K562 (cell line): Measurements from ENCODE around the gene EPHA2. TPM values are rescaled to one million over a fixed set of nuclear protein-coding genes. Genes with fewer than 3 reads are reported as not detected.

ENCODE experiments used
- ATAC-seq: fragments of 200-7000 bp; cut with Tn5 transposase; 3 replicates; pipeline ENCODE4 v1.9.1; 2020; ENCODE audit warnings: moderate library complexity
- BruUV-seq: library from RNA; stranded (reverse); fragments of 400-500 nt; replicated peaks from 2 replicates; lab custom pipeline; 2021; lab: Mats Ljungman, UMichigan
- CTCF ChIA-PET: fragments of 300-600 bp; formaldehyde crosslinking; extraction: SDS; loops from one replicate; lab custom pipeline; 2021; ENCODE audit warnings: low intra/inter-chr PET ratio; lab: Yijun Ruan, JAX
- POLR2A ChIA-PET: fragments of 300-600, 350-650 bp; sonication (Branson Sonifier 250); formaldehyde crosslinking; extraction: SDS; loops from one replicate; lab custom pipeline; 2021; ENCODE audit warnings: antibody characterized with exemption, inconsistent platforms; lab: Yijun Ruan, JAX
- DNase-seq, 4 experiments: peaks; one replicate each; pipeline versions ENCODE4 v3.0.0 to v3.0.0-alpha.2; 2011 to 2018; ENCODE audit warnings: low spot score in 3 of 4, mixed read lengths in 3 of 4; ENCODE audit errors: extremely low read depth in 1 of 4
- FAIRE-seq: peaks from 2 replicates; lab custom pipeline; 2011; peaks lifted over from hg19 to GRCh38; lab: Jason Lieb, UNC
- H2AFZ ChIP-seq: 2 replicates; pipeline ENCODE4 v1.6.0; 2011; ENCODE audit warnings: low read depth, low read length, control low read depth, inconsistent platforms
- H3K27ac ChIP-seq: fragments of 200-600 bp; 3 replicates; pipeline ENCODE4 v1.8.0; 2011; ENCODE audit warnings: low read depth, mild to moderate bottlenecking, control low read depth, inconsistent platforms, low read length, moderate library complexity, mixed read lengths; ENCODE audit errors: extremely low read depth
- H3K27me3 ChIP-seq, 2 experiments: fragments of 300-600 bp in 1 of 2; 2 replicates in 1 of 2; 3 replicates in 1 of 2; pipeline versions ENCODE4 v1.6.0 to v1.8.0; 2011; ENCODE audit warnings: inconsistent platforms in 2 of 2, low read length in 2 of 2, mild to moderate bottlenecking in 1 of 2, mixed read lengths in 1 of 2, moderate library complexity in 1 of 2; ENCODE audit not compliant: control insufficient read depth in 2 of 2, insufficient read depth in 2 of 2
- H3K36me3 ChIP-seq: fragments of 300-600 bp; 3 replicates; pipeline ENCODE4 v1.8.0; 2011; ENCODE audit warnings: mild to moderate bottlenecking, low read length, inconsistent platforms; ENCODE audit not compliant: control insufficient read depth, insufficient read depth
- H3K4me1 ChIP-seq, 2 experiments: fragments of 200-600 bp in 1 of 2; replicated peaks in 1 of 2; 2 replicates in 1 of 2; 3 replicates in 1 of 2; pipeline versions ENCODE4 v1.5.1 to v1.8.0; 2011; ENCODE audit warnings: inconsistent platforms in 2 of 2, low read length in 2 of 2, mild to moderate bottlenecking in 1 of 2, mixed read lengths in 1 of 2, moderate library complexity in 1 of 2; ENCODE audit not compliant: control insufficient read depth in 2 of 2, insufficient read depth in 2 of 2
- H3K4me2 ChIP-seq: 2 replicates; pipeline ENCODE4 v1.6.1; 2011; ENCODE audit warnings: low read length, control low read depth, inconsistent platforms, mixed read lengths; ENCODE audit not compliant: insufficient read depth
- H3K4me3 ChIP-seq: fragments of 200-600 bp; sonication (generic), shearing (Covaris generic); 2 replicates; pipeline ENCODE4 v1.5.1; 2016; ENCODE audit warnings: control low read depth, inconsistent platforms
- H3K79me2 ChIP-seq: fragments of 200-600 bp; 3 replicates; pipeline ENCODE4 v1.8.0; 2011; ENCODE audit warnings: low read length, inconsistent platforms; ENCODE audit not compliant: control insufficient read depth, insufficient read depth
- H3K9ac ChIP-seq, 2 experiments: 2 replicates each; pipeline versions ENCODE4 v1.6.0 to v1.6.1; 2011; ENCODE audit warnings: low read depth in 2 of 2, low read length in 2 of 2, control low read depth in 1 of 2, inconsistent platforms in 1 of 2, mild to moderate bottlenecking in 1 of 2, mixed read lengths in 1 of 2; ENCODE audit not compliant: insufficient read depth in 1 of 2
- H3K9me1 ChIP-seq: one replicate; pipeline ENCODE4 v1.6.0; 2011; ENCODE audit warnings: inconsistent platforms, mild to moderate bottlenecking, low read length, moderate library complexity; ENCODE audit not compliant: control insufficient read depth, insufficient read depth
- H3K9me3 ChIP-seq: replicated peaks from 2 replicates; pipeline ENCODE4 v1.5.1; 2011; ENCODE audit warnings: low read depth, low read length, inconsistent platforms; ENCODE audit not compliant: control insufficient read depth, insufficient read depth
- H4K20me1 ChIP-seq: replicated peaks from 2 replicates; pipeline ENCODE4 v1.6.1; 2011; ENCODE audit warnings: low read length, inconsistent platforms, mixed read lengths; ENCODE audit not compliant: control insufficient read depth, insufficient read depth
- CTBP1 ChIP-seq: fragments of 450-650 bp; IDR thresholded peaks from 2 replicates; pipeline ENCODE4 v1.6.1; 2016; ENCODE audit warnings: borderline replicate concordance
- RBM25 ChIP-seq: fragments of 200-400 bp; formaldehyde crosslinking; IDR thresholded peaks from 2 replicates; pipeline ENCODE4 v1.6.1; 2018; ENCODE audit warnings: low read length, low read depth, moderate library complexity; ENCODE audit not compliant: severe bottlenecking
- ZNF121 ChIP-seq: sonication (generic); formaldehyde crosslinking; conservative IDR thresholded peaks from 2 replicates; pipeline ENCODE4 v1.8.0; 2022; ENCODE audit warnings: missing genetic modification reagents
- WGBS: fragments of 100-300 bp; shearing (Covaris generic); methylation state at CpG from one replicate; pipeline ENCODE4 v1.1.6; 2016; ENCODE audit warnings: low coverage, mixed read lengths; ENCODE audit not compliant: insufficient coverage; ENCODE audit errors: missing lambda C conversion rate; 5-methylcytosine and 5-hydroxymethylcytosine counted together
- in situ Hi-C: fragments of 300-500 bp; cut with MboI; formaldehyde crosslinking; loops from 4 replicates; pipeline ENCODE4 v1.15.0; 2018; ENCODE audit warnings: inconsistent platforms, mixed read lengths
- intact Hi-C: fragments of 100-400 bp; cut with micrococcal nuclease; formaldehyde crosslinking; loops from 2 replicates; pipeline ENCODE4 v1.14.2; 2022
- polyA plus RNA-seq, 8 experiments: library from polyadenylated mRNA; depleted of rRNA in 4 of 8; stranded (reverse) in 5 of 8; unstranded in 3 of 8; fragments of >200 nt; fragmentation: Nextera tagmentation in 2 of 8; fragmentation: Illumina TruSeq in 1 of 8; extraction: Ambion mirVana in 2 of 8; extraction: Trizol in 1 of 8; gene quantifications; 2 replicates each; pipeline versions ENCODE4 v1.2.1 to v1.2.3, GENCODE V29; 2011 to 2014; ENCODE audit warnings: inconsistent platforms in 1 of 8, missing spikeins in 1 of 8
- total RNA-seq, 7 experiments: library from RNA; depleted of rRNA in 6 of 7; stranded (reverse); fragments of >200 nt in 6 of 7; fragmentation: Illumina TruSeq in 2 of 7; extraction: Trizol in 2 of 7; gene quantifications; 2 replicates each; pipeline versions ENCODE4 v1.2.1 to v1.2.3, GENCODE V29; 2011 to 2021; ENCODE audit warnings: low replicate concordance in 1 of 7
- TF ChIP-seq, protein P1 (sequence below): fragments of 450-650 bp; IDR thresholded peaks from 2 replicates; pipeline ENCODE4 v1.6.1; 2018; ENCODE audit not compliant: partially characterized antibody

Gene EPHA2
- total and polyA plus RNA-seq, 9 of the 15 experiments (the other 6 are each of a cell fraction or from before 2014, with no cell fraction given): 0.04 to 0.40 (median 0.07) TPM; not detected in 4

- Histone ChIP-seq H3K79me2 (no peaks in the 10 kb centered on the region), H4K20me1 (no peaks in the 10 kb centered on the region), H3K4me3 (no peak overlapping the region), H3K9me3 (no peaks in the 10 kb centered on the region), H3K4me1 (peaks cover 19 to 43% of the 10 kb centered on the region in 2 experiments), H2AFZ (no peak overlapping the region), H3K36me3 (no peaks in the 10 kb centered on the region), H3K27me3 (no peaks in the 10 kb centered on the region), H3K27ac (no peak overlapping the region), H3K9ac (no peak overlapping the region), H3K9me1 (no peaks in the 10 kb centered on the region), H3K4me2 (no peak overlapping the region)
- in situ Hi-C loops: no loop called here
- POLR2A ChIA-PET: no interaction called here
- ATAC-seq: no peak
- DNase-seq: no peak
- TF ChIP-seq, protein P1, sequence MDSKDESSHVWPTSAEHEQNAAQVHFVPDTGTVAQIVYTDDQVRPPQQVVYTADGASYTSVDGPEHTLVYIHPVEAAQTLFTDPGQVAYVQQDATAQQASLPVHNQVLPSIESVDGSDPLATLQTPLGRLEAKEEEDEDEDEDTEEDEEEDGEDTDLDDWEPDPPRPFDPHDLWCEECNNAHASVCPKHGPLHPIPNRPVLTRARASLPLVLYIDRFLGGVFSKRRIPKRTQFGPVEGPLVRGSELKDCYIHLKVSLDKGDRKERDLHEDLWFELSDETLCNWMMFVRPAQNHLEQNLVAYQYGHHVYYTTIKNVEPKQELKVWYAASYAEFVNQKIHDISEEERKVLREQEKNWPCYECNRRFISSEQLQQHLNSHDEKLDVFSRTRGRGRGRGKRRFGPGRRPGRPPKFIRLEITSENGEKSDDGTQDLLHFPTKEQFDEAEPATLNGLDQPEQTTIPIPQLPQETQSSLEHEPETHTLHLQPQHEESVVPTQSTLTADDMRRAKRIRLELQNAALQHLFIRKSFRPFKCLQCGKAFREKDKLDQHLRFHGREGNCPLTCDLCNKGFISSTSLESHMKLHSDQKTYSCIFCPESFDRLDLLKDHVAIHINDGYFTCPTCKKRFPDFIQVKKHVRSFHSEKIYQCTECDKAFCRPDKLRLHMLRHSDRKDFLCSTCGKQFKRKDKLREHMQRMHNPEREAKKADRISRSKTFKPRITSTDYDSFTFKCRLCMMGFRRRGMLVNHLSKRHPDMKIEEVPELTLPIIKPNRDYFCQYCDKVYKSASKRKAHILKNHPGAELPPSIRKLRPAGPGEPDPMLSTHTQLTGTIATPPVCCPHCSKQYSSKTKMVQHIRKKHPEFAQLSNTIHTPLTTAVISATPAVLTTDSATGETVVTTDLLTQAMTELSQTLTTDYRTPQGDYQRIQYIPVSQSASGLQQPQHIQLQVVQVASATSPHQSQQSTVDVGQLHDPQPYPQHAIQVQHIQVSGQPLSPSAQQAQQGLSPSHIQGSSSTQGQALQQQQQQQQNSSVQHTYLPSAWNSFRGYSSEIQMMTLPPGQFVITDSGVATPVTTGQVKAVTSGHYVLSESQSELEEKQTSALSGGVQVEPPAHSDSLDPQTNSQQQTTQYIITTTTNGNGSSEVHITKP: peak; percentile 78
- TF ChIP-seq CTBP1: no peak
- peak; percentile 8 for TF ChIP-seq RBM25
- TF ChIP-seq ZNF121 (CRISPR knock-in tag): peak; percentile 72
- CTCF ChIA-PET: no interaction called here
- no peak for FAIRE-seq
- BruUV-seq: no TSS peak
- intact Hi-C loops: no loop called here
- WGBS: 72% methylated on average over 16 of the region's 16 CpGs
Measured at GRCh38 chr1:16158993-16159831, 3.3 kb upstream of the EPHA2 start.
